GM03348 (cell line): ENCODE results near the gene EGFR.

Experiments
- DNase-seq: peaks from one replicate; pipeline ENCODE4 v3.0.0; 2012; ENCODE audit warnings: low spot score

The EGFR gene

GRCh38 chr7:55036950-55037736, 18.3 kb downstream of the EGFR start:
- DNase-seq: no peak

DNA sequence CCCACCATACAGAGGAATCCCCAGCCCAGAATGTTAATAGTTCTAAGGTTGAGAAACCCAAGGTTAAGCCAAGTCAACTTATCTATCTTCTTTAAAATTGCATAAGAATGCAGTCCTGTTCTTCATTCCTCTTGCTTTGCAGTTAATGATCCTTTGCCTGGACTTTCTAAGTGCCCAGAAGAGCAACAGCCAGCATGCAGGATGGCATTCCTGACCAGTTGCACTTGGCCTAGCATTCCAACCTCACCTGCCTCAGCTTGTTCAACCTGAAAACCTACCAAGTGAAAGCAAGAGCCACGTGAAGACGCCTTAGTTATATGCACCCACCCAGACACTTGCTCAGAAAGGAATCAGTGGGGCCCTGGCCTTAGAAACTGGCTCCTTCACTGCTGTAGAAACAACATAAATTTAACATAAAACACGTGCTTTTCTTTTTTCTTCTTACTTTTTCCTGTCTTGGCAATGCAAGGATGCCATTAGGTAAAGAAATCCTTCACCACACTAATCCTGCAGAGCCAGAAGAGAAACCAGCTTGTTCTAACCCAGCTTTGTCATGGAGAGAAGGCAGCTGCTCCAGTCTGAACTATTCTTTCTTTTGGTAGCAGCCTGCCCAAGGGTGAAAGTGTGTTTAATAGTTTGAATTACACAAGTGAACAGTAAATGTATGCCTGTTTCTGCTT, 25.0 kb downstream of the EGFR start:
- no peak for DNase-seq

- no peak for DNase-seq
Measured at GRCh38 chr7:55044371-55044717, 25.5 kb downstream of the EGFR start.

DNA sequence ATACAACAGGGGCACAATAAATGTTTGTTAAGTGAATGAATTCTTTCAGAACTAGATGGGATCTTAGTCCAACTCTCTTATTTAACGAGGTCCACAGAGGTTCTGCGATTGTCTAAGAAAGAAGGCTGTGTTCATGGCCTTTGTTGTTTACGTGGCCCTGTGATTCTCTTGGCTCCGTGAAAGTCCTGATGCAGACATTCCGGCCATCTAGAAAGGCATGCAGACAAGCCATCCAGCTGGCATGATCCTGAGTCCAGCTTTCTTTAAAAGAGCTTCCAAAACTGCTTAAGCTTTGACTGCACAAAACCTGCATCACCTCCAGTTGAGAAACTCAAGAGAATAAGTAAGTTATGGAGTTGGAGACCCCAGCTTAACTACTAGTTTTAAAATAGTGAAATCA, 26.0 kb downstream of the EGFR start:
- DNase-seq: peak; percentile 36

- no peak for DNase-seq
Measured at GRCh38 chr7:55046582-55047342, 27.9 kb downstream of the EGFR start.

DNA sequence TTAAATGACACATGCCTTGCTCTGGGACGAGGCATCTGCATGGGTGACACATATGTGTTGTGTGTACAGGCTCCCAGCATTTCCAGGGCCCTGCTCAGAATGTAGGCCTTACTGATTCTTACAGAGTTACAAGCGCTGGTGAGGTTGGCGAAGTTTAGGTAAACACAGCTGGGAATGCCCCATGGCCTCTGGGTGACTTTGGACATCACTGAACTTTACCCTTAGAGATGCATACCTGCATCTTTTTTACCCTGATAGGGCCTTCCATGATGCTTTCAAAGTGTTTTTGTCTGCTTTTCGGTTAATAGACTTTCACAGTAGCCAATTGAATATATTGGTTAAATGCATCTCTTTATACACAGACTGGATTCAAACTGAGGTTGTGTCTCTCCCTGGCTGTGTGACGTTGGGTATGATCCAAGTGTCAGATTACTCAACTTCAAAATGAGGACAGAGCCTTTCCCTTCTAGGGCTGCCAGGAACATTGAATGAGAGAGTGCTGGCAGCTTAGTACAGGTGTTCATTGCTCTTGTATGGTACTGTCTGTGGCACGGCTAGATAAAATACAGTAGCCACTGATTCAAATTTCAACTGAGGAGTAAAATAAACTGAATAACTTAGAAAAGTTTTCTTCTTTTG, 29.5 kb downstream of the EGFR start:
- no peak for DNase-seq

DNA sequence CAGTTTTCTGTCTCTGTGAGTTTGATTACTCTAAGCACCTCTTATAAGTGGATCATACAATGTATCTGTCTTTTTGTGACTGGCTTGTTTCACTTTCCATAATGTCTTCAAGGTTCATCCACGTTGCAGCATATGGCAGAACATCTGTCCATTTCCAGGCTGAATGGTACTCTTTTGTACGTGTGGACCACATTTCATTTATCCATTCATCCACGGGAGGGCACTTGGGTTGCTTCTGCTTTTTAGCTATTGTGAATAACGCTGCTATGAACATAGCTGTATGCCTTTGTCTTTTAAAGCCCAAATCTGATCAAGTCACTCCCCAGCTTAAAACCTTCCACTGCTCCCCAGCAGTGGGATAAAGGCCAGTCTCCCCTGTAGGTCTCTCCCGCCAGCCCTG, 31.5 kb downstream of the EGFR start:
- no peak for DNase-seq

- DNase-seq: no peak
Measured at GRCh38 chr7:55052081-55052480, 33.3 kb downstream of the EGFR start.

GRCh38 chr7:55052741-55053427, 34.1 kb downstream of the EGFR start:
- DNase-seq: no peak

- DNase-seq: peak; percentile 47
Measured at GRCh38 chr7:55053651-55054571, 35.1 kb downstream of the EGFR start.

- no peak for DNase-seq
Measured at GRCh38 chr7:55054758-55055157, 35.9 kb downstream of the EGFR start.

DNA sequence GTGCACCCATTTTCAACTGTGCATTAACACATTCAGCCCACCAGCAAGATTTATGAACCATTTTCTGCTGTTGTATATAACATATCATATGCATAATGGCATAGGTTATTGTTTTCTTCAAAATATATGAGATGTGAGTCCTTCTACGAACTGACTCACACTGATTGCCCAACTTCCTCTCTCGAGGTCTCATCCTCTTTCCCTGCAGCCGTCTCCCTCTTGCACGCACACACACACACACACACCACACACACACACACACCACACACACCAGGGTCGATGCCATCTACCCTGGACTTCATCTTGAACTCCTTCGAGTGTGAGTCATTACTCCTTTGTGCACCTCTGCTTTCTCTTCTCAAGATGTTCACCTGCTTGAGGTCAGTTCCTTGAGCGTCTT, 36.7 kb downstream of the EGFR start:
- DNase-seq: peak; percentile 56

- no peak for DNase-seq
Measured at GRCh38 chr7:55056068-55056467, 37.3 kb downstream of the EGFR start.

GRCh38 chr7:55056577-55057480, 38.0 kb downstream of the EGFR start:
- DNase-seq: peak; percentile 62

DNA sequence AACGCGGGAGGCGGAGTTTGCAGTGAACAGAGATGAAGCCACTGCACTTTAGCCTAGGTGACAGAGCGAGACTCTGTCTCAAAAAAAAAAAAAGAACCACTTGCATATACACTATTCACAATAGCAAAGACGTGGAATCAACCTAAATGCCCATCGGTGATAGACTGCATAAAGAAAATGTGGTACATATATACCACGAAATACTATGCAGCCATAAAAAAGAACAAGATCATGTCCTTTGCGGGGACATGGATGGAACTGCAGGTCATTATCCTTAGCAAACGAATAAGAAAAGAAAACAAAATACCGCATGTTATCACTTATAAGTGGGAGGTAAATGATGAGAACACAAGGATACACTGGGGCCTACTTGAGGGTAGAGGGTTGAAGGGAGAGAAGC, 39.5 kb downstream of the EGFR start:
- no peak for DNase-seq

DNA sequence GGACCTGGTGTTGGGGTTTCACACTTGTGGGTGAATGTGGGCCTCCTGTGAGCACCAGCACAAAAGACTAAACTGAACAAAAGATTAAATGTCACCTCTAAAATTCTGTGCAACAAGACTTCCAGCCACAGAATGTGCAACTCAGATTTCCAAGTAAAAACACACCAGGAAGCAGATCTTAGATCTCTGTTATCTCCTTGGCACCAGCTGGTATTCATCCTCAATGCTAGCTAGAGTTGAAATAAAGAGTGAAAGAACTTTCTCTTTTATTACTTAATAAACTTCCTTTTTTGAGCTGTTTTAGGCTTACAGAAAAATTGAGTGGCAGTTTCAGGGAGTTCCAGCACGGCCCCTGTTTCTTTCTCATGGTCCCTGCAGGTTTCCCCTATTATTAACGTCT, 40.2 kb downstream of the EGFR start:
- no peak for DNase-seq

- DNase-seq: no peak
Measured at GRCh38 chr7:55060085-55060484, 41.3 kb downstream of the EGFR start.

DNA sequence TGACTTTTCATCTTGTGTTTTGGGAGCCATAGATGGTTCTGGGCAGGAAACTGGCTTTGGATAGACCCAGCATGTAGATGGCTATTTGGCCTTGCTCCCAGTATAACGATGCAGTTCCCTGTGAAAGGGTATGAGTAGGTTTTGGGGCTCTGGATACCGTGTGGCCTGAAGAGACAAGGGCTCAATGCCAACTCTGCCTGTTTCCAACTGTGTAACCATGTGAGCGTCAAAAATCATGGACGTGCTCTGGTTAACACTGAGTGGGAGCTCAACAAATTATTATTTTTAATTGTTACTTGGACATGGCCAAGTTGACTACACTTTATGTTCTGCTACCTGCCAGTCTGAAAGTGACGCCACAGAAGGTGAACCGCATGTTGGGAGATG, 41.8 kb downstream of the EGFR start:
- no peak for DNase-seq

DNA sequence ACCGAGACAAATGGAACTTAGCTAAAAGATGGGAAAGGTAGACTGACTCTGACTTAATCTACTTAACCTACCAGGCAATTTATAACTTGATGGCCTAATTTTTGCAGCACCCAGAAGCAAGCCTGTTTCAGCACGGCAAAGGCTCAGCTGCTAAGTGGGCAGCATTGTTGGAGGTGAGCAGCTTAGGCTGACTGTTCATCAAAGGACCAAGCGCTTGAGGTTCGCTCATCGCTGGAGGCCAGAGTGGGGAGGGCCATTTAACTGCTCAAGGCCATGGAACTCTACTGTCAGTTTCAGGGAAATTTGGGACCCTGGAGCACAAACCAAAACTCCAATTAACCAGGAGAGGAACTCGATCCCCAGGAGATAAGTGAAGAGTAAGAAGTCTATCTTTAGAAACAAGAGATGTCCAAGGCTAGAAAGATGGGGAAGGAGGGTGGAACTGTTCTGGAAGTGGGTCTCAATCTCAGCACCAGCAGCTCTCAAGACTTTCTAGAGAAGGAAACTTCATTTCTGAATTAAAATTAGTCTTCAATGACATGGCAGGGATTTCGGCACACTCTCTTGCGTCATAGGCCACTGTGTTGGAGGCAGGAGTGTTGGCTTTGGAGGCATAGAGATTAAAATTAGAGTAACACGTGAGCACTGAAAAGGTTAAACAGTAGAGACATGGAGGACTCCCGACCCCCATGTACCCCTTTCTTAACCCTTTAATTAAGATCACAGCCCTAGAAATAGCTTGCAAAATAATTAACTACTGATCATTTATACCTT, 43.1 kb downstream of the EGFR start:
- DNase-seq: no peak
